Glutamatergic neuron (in vitro differentiated cells): Measurements from ENCODE around the gene ELP4. TPM values are rescaled to one million over a fixed set of nuclear protein-coding genes. Genes with fewer than 3 reads are reported as not detected.

Experiments used
- DNase-seq: peaks from one replicate; pipeline ENCODE4 v3.0.0; 2022
- H3K27ac Mint-ChIP-seq: one replicate; pipeline ENCODE4 v1.8.0; 2020; ENCODE audit warnings: mild to moderate bottlenecking, mixed read lengths, inconsistent platforms; ENCODE audit not compliant: unreplicated experiment
- H3K27me3 Mint-ChIP-seq: one replicate; pipeline ENCODE4 v1.8.0; 2020; ENCODE audit warnings: mild to moderate bottlenecking, moderate library complexity, mixed read lengths, inconsistent platforms; ENCODE audit not compliant: unreplicated experiment
- H3K36me3 Mint-ChIP-seq: one replicate; pipeline ENCODE4 v1.8.0; 2020; ENCODE audit warnings: mild to moderate bottlenecking, mixed read lengths, inconsistent platforms; ENCODE audit not compliant: unreplicated experiment
- H3K4me1 Mint-ChIP-seq: one replicate; pipeline ENCODE4 v1.8.0; 2020; ENCODE audit warnings: mild to moderate bottlenecking, low read depth, mixed read lengths, inconsistent platforms; ENCODE audit not compliant: unreplicated experiment
- H3K4me3 Mint-ChIP-seq: one replicate; pipeline ENCODE4 v1.8.0; 2020; ENCODE audit warnings: mild to moderate bottlenecking, mixed read lengths, inconsistent platforms; ENCODE audit not compliant: unreplicated experiment
- H3K9me3 Mint-ChIP-seq: one replicate; pipeline ENCODE4 v1.8.0; 2020; ENCODE audit warnings: mild to moderate bottlenecking, moderate library complexity, mixed read lengths, inconsistent platforms; ENCODE audit not compliant: unreplicated experiment
- total RNA-seq: library from RNA; stranded (reverse); fragmentation: NEBNext Ultra II Directional; extraction: Animal tissue kit (Norgen Biotek cat#: 25700); gene quantifications from one replicate; pipeline ENCODE4 v1.2.1, GENCODE V29; 2021; ENCODE audit not compliant: unreplicated experiment
- TF ChIP-seq, protein P1 (sequence below): fragments of 200-600 bp; sonication (generic); IDR thresholded peaks from one replicate; pipeline ENCODE4 v1.5.0; 2021; ENCODE audit not compliant: partially characterized antibody, unreplicated experiment

Gene ELP4
- total RNA-seq, 1 donor from 2014 or later: 9.9 TPM

DNA sequence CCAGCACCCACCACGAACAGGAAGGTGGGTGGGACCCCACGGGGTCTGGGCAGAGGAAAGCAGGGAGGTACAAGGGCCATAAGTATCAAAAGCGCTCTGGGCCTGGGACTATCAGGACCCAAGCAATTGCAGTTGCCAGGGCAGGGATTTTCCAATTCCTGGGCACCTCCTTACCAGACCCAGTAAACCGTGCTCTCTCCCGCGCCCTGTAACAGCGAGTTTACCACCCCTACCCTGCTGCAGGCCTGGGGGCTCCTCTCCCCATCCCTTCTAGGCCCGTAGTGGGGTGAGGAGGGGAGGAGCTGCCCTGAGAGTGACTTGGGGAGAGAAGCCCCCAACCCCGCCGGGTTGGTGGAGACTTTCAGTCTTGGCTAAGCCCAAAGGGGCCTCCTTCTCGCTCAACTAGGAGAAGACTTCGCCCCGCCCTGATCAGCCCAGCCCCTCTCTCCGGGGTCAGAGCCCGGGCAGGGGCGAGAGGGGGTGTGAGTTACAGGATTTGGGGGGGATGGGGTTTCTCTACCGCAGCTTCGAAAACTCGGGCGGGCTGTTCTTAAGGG lies 296.1 kb downstream of the ELP4 start:
- Mint-ChIP-seq H3K9me3 (peaks cover 21% of the 10 kb centered on the region), H3K4me1 (peaks cover 49% of the 10 kb centered on the region), H3K36me3 (peaks cover 8% of the 10 kb centered on the region), H3K27ac (peak overlapping the region; percentile 15), H3K4me3 (peak overlapping the region; percentile 51), H3K27me3 (peaks cover 54% of the 10 kb centered on the region)
- TF ChIP-seq, protein P1, sequence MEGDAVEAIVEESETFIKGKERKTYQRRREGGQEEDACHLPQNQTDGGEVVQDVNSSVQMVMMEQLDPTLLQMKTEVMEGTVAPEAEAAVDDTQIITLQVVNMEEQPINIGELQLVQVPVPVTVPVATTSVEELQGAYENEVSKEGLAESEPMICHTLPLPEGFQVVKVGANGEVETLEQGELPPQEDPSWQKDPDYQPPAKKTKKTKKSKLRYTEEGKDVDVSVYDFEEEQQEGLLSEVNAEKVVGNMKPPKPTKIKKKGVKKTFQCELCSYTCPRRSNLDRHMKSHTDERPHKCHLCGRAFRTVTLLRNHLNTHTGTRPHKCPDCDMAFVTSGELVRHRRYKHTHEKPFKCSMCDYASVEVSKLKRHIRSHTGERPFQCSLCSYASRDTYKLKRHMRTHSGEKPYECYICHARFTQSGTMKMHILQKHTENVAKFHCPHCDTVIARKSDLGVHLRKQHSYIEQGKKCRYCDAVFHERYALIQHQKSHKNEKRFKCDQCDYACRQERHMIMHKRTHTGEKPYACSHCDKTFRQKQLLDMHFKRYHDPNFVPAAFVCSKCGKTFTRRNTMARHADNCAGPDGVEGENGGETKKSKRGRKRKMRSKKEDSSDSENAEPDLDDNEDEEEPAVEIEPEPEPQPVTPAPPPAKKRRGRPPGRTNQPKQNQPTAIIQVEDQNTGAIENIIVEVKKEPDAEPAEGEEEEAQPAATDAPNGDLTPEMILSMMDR: no peak
- DNase-seq: no peak

DNA sequence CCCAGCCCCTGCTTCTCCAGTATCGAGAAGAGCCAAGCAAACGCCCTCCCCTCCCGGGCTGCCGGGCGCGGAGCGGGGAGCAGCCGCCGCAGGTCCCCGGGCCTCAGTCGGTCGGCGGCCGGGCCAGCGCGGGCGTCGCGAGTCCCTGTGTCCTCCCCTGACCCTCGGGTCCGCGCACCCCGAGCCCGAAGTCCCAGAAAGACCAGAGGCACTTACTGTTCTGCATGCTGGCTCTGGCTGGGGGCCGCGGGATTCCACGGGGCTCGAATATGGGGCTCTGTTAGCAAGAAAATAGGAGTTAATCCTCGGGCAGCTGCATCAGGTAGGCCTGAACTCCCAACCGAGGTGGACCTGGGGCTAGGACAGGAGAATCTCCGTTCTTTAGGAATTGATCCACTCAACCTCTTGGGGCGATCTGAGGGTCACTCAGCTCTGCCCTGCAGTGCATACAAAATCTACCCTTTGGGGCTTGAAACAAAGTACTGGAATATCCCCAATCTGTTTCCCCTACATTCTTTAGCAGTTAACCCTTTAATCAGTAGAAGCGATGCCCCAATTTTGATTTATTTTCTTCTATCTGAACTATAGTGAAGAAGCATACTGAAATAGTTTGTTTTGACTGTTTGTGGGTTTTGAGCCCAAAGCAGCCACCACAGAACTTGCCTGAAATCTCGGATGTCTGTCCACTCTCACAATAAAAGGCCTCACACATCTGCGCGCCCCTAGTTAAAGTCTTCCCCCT lies 296.8 kb downstream of the ELP4 start:
- Mint-ChIP-seq H3K27me3 (peaks cover 55% of the 10 kb centered on the region), H3K27ac (no peak overlapping the region), H3K4me1 (peaks cover 46% of the 10 kb centered on the region), H3K9me3 (peaks cover 26% of the 10 kb centered on the region), H3K4me3 (peak overlapping the region; percentile 90), H3K36me3 (peaks cover 8% of the 10 kb centered on the region)
- TF ChIP-seq, protein P1: no peak
- DNase-seq: no peak

DNA sequence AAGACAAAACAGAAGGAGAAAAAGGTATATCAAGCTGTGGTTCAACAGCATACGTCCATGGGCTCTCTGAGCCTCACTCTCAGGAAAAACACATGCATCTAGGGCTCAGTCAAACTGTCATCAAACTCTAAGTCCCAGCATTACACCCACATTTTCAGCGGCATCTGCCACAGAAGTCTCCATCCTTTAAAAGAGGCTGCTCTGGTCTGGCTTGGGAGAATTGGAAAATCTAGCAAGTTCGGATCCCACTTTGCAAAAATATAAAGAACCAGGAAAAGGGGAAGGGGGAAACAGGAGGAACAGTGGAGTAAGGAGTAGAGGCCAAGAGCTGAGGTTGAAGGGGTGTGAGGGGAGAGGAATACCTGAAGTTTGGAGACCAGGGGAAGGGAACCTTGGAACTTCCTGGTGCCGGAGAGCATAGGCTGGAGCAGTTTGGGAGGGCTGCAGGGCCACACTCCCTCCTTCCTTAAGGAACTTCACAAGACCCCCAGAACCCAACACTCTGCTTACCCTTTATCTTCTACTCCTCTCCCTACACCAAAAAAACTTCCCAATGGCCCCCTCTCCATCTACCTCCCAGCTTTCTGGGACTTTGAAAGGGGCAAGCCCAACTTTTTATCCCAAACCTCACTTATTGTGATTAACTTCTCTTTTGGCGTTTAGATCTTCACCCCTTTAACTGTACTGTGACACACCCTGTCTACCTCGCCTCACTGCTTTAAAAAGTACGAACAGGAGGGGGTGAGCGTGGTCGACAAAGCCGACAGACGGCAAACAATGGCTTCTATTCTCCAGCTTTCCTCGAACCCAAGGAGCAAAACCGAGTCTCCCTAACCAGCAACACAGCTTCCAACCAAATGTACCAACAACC lies 297.6 kb downstream of the ELP4 start:
- Mint-ChIP-seq H3K4me1 (peaks cover 47% of the 10 kb centered on the region), H3K27me3 (peaks cover 55% of the 10 kb centered on the region), H3K9me3 (peaks cover 29% of the 10 kb centered on the region), H3K27ac (peak overlapping the region; percentile 7), H3K4me3 (peak overlapping the region; percentile 90), H3K36me3 (peaks cover 8% of the 10 kb centered on the region)
- no peak for DNase-seq
- TF ChIP-seq, protein P1: no peak

DNA sequence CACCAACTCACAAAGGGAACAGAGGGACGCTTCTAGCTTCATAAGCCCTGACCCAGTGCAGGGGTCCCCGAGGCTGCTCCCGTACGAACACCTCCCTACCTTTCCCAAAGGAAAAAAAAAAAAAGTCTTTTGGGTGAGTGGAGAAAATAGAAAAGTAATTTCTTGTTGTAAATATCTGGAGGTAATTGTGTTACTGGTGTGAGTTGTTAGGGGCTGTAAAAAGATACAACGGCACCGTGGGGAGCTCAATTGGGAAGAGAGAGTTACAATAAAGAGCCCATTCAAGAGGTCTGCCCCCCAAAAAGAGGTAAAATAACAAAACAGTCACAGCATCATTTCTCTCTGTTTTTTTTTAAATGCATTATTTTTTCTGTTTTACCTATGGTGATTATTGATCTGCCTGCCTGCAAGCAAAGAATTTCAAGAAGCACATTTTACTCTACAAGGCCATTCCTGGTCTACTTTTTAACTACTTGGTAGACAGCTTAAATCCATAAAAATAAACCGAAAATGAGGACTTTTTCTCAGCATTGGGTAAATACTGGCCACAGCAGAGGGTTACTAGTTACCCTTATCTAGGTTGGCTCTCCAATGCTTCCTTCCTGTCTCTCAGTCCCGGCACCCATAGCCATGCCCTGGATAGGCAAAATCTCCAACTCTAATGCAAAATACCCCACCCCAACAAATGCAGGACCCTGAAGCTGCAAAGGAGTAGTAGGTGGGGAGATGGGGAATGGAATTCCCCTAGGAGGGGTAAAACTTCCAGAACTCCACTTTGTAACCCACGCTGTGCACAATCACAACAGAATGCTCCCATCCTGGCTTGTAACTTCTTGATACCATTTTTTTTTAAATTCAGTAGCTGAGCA lies 298.5 kb downstream of the ELP4 start:
- H3K27me3 Mint-ChIP-seq: peaks cover 52% of the 10 kb centered on the region
- peak overlapping the region; percentile 7 for H3K27ac Mint-ChIP-seq
- TF ChIP-seq, protein P1: no peak
- H3K36me3 Mint-ChIP-seq: peaks cover 8% of the 10 kb centered on the region
- no peak for DNase-seq
- H3K4me3 Mint-ChIP-seq: peak overlapping the region; percentile 90
- peaks cover 47% of the 10 kb centered on the region for H3K4me1 Mint-ChIP-seq
- peaks cover 29% of the 10 kb centered on the region for H3K9me3 Mint-ChIP-seq
